ENCODE results near the gene ZC3H12A. TPM values are rescaled to one million over a fixed set of nuclear protein-coding genes. Genes with fewer than 3 reads are reported as not detected.
A peak's percentile ranks its signal among the peaks of the same experiment; 100 is the strongest.

ZC3H12A gene
- total RNA-seq, 1 donor from 2014 or later, result 4.9 TPM

- intact Hi-C loops (cut with micrococcal nuclease), result loop anchor here (2.0 to 10.0 kb wide), 2 partner anchors 31 to 229 kb away; no protein-coding TSS in a partner anchor
- Histone ChIP-seq H3K4me3 (peak overlapping the region; percentile 54), H3K4me1 (peaks cover 9% of the 10 kb centered on the region), H3K27ac (replicated peaks) (peak overlapping the region; percentile 71), H3K36me3 (no peaks in the 10 kb centered on the region), H3K9me3 (replicated peaks) (no peaks in the 10 kb centered on the region), H3K27me3 (ENCODE audit: low read depth) (peaks cover 4% of the 10 kb centered on the region)
- no peak for DNase-seq
- no peak for TF ChIP-seq CTCF (IDR thresholded peaks at IDR 0.05; ENCODE audit: borderline replicate concordance)
Measured at GRCh38 chr1:37455516-37455915, 18.9 kb upstream of the ZC3H12A start.

GRCh38 chr1:37456614-37457013 lies 17.8 kb upstream of the ZC3H12A start:
- no peak for TF ChIP-seq CTCF (IDR thresholded peaks at IDR 0.05; ENCODE audit: borderline replicate concordance)
- DNase-seq, result no peak
- Histone ChIP-seq H3K9me3 (replicated peaks) (no peaks in the 10 kb centered on the region), H3K27me3 (ENCODE audit: low read depth) (no peaks in the 10 kb centered on the region), H3K4me3 (no peak overlapping the region), H3K27ac (replicated peaks) (no peak overlapping the region), H3K4me1 (peaks cover 9% of the 10 kb centered on the region), H3K36me3 (no peaks in the 10 kb centered on the region)
- intact Hi-C loops (cut with micrococcal nuclease), result loop anchor here (10.0 kb wide), 1 partner anchor 228 kb away; no protein-coding TSS in a partner anchor

DNA sequence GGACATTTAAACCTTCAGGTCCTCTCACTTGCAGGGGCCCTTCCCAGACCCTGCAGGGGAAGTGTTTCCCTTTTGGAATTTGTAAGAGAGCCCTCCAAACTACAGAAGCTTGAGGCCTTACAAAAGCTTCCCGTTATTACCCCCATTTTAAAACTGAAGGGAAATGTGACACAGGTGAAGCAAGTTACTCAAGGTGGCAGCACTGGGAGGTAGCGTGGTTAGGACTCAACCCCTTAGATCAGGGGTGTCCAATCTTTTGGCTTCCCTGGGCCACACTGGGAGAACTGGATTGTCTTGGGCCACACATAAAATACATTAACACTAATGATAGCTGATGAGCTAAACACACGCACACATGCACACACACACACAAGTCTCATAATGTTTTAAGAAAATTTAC lies 15.8 kb upstream of the ZC3H12A start:
- no peaks in the 10 kb centered on the region for H3K36me3 ChIP-seq

GRCh38 chr1:37461698-37462436 lies 12.5 kb upstream of the ZC3H12A start:
- no peak for TF ChIP-seq CTCF (IDR thresholded peaks at IDR 0.05; ENCODE audit: borderline replicate concordance)
- DNase-seq, result no peak
- no peak overlapping the region for H3K27ac ChIP-seq (replicated peaks)
- H3K9me3 ChIP-seq (replicated peaks), result no peaks in the 10 kb centered on the region
- H3K27me3 ChIP-seq (ENCODE audit: low read depth), result no peaks in the 10 kb centered on the region
- no peaks in the 10 kb centered on the region for H3K4me1 ChIP-seq
- intact Hi-C loops (cut with micrococcal nuclease), result no loop called here
- no peaks in the 10 kb centered on the region for H3K36me3 ChIP-seq
- no peak overlapping the region for H3K4me3 ChIP-seq

More for the DNA sequence above, 15.8 kb upstream of the ZC3H12A start:
- H3K4me3 ChIP-seq, result no peak overlapping the region
- intact Hi-C loops (cut with micrococcal nuclease), result loop anchor here (10.0 kb wide), 1 partner anchor 226 kb away; no protein-coding TSS in a partner anchor
- DNase-seq, result no peak
- H3K27ac ChIP-seq (replicated peaks), result no peak overlapping the region
- no peak for TF ChIP-seq CTCF (IDR thresholded peaks at IDR 0.05; ENCODE audit: borderline replicate concordance)
- H3K4me1 ChIP-seq, result peaks cover 9% of the 10 kb centered on the region
- no peaks in the 10 kb centered on the region for H3K27me3 ChIP-seq (ENCODE audit: low read depth)
- H3K9me3 ChIP-seq (replicated peaks), result no peaks in the 10 kb centered on the region

DNA sequence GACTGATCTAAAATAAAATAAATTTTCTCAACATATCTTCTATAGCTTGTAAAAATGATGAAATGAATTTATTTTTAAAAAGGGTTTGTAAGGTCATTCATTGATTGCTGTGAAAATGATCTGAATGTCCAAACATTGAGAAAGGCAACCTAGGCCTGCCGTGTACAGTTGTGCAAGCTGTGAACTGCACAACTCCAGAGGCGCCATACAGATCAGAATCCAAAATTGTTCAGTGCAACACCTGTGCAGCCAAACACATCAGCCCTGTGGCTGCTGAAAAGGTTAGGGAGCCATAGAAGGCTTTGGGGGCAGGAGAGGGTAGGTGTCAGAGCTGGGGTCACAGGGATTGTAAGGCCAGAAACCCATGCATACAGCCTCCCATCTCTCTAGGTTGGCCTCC lies 9.9 kb upstream of the ZC3H12A start:
- Histone ChIP-seq H3K27ac (replicated peaks) (no peak overlapping the region), H3K9me3 (replicated peaks) (no peaks in the 10 kb centered on the region), H3K4me1 (no peaks in the 10 kb centered on the region), H3K36me3 (no peaks in the 10 kb centered on the region), H3K27me3 (ENCODE audit: low read depth) (no peaks in the 10 kb centered on the region), H3K4me3 (no peak overlapping the region)
- DNase-seq, result no peak
- intact Hi-C loops (cut with micrococcal nuclease), result no loop called here
- TF ChIP-seq CTCF (IDR thresholded peaks at IDR 0.05; ENCODE audit: borderline replicate concordance), result no peak

Data from left ventricle myocardium inferior (tissue), 1 donor.